HCT116 (cell line): ENCODE results near the gene XYLT1. TPM values are rescaled to one million over a fixed set of nuclear protein-coding genes. Genes with fewer than 3 reads are reported as not detected.

Source experiments
- ATAC-seq: fragments of 200-7000 bp; cut with Tn5 transposase; 2 replicates; pipeline ENCODE4 v1.9.1; 2020; ENCODE audit warnings: mild to moderate bottlenecking, moderate library complexity
- BruUV-seq: library from RNA; stranded (reverse); fragments of 400-500 nt; replicated peaks from 2 replicates; lab custom pipeline; 2021; lab: Mats Ljungman, UMichigan
- CTCF ChIA-PET: fragments of 300-600 bp; sonication (Branson Sonifier 250); formaldehyde crosslinking; loops from one replicate; lab custom pipeline; 2021; ENCODE audit warnings: antibody characterized with exemption; lab: Charles Lee
- POLR2A ChIA-PET: fragments of 300-600, 350-600 bp; sonication (Branson Sonifier 250); formaldehyde crosslinking; loops from one replicate; lab custom pipeline; 2021; ENCODE audit warnings: antibody characterized with exemption; lab: Charles Lee
- RAD21 ChIA-PET, 2 experiments: fragments of 300-600 bp; sonication (Branson Sonifier 250); formaldehyde crosslinking; loops; one replicate each; lab custom pipeline; 2023; ENCODE audit warnings: low total read pairs in 2 of 2; ENCODE audit not compliant: uncharacterized antibody in 2 of 2, unreplicated experiment in 2 of 2, low non-redundant PET in 1 of 2; lab: Charles Lee
- DNase-seq: peaks from one replicate; pipeline ENCODE4 v3.0.0-alpha.2; 2010; ENCODE audit warnings: low read depth, low spot score
- H2AFZ ChIP-seq: fragments of 200-600 bp; shearing (Covaris generic), sonication (generic); 2 replicates; pipeline ENCODE4 v1.6.1; 2017; ENCODE audit warnings: low read depth, mixed run types, mixed read lengths, antibody characterized with exemption, low read length; ENCODE audit not compliant: poor library complexity, severe bottlenecking
- H3K27ac ChIP-seq: 2 replicates; pipeline ENCODE4 v1.5.1; 2012; ENCODE audit warnings: low read depth, low read length
- H3K27me3 ChIP-seq: fragments of 200-600 bp; sonication (generic); 2 replicates; pipeline ENCODE4 v1.6.1; 2016; ENCODE audit warnings: mixed run types, low read length, mixed read lengths; ENCODE audit not compliant: insufficient read depth
- H3K36me3 ChIP-seq, 2 experiments: fragments of 200-500 bp in 1 of 2; fragments of 200-600 bp in 1 of 2; sonication (Bioruptor generic) in 1 of 2; sonication (generic) in 1 of 2; 2 replicates each; pipeline versions ENCODE4 v1.5.1 to v1.6.1; 2014 to 2016; ENCODE audit warnings: low read length in 2 of 2, inconsistent platforms in 1 of 2, mixed read lengths in 1 of 2, mixed run types in 1 of 2; ENCODE audit not compliant: insufficient read depth in 2 of 2, control insufficient read depth in 1 of 2
- H3K4me1 ChIP-seq, 2 experiments: fragments of 200-600 bp in 1 of 2; sonication (generic) in 1 of 2; 2 replicates each; pipeline versions ENCODE4 v1.5.1 to v1.6.1; 2012 to 2017; ENCODE audit warnings: low read length in 2 of 2, inconsistent platforms in 1 of 2, mild to moderate bottlenecking in 1 of 2, mixed read lengths in 1 of 2, mixed run types in 1 of 2, moderate library complexity in 1 of 2; ENCODE audit not compliant: insufficient read depth in 2 of 2, control insufficient read depth in 1 of 2
- H3K4me2 ChIP-seq: fragments of 200-600 bp; sonication (generic); 2 replicates; pipeline ENCODE4 v1.6.1; 2017; ENCODE audit warnings: mixed run types, low read length, mixed read lengths
- H3K4me3 ChIP-seq, 2 experiments: fragments of 200-600 bp in 1 of 2; sonication (generic) in 1 of 2; replicated peaks in 1 of 2; 2 replicates each; pipeline ENCODE4 v1.5.1; 2011 to 2016; ENCODE audit warnings: low read length in 2 of 2, control low read depth in 1 of 2, low read depth in 1 of 2, mild to moderate bottlenecking in 1 of 2, mixed read lengths in 1 of 2, mixed run types in 1 of 2
- H3K79me2 ChIP-seq: fragments of 200-600 bp; sonication (generic); 2 replicates; pipeline ENCODE4 v1.6.1; 2017; ENCODE audit warnings: mild to moderate bottlenecking, mixed run types, low read length, moderate library complexity, mixed read lengths; ENCODE audit not compliant: insufficient read depth
- H3K9ac ChIP-seq: fragments of 200-600 bp; sonication (generic); 2 replicates; pipeline ENCODE4 v1.6.1; 2016; ENCODE audit warnings: low read length, mixed read lengths
- H3K9me2 ChIP-seq: fragments of 200-600 bp; sonication (generic), shearing (Covaris generic); 2 replicates; pipeline ENCODE4 v1.6.1; 2017; ENCODE audit warnings: mixed run types, mild to moderate bottlenecking, moderate library complexity; ENCODE audit not compliant: insufficient read depth
- H3K9me3 ChIP-seq, 2 experiments: fragments of 200-500 bp in 1 of 2; fragments of 200-600 bp in 1 of 2; sonication (Bioruptor generic) in 1 of 2; sonication (generic) in 1 of 2; 2 replicates each; pipeline ENCODE4 v1.6.1; 2014 to 2017; ENCODE audit warnings: low read length in 2 of 2, mixed read lengths in 2 of 2, inconsistent platforms in 1 of 2, low read depth in 1 of 2, mild to moderate bottlenecking in 1 of 2, mixed run types in 1 of 2, moderate library complexity in 1 of 2; ENCODE audit not compliant: control insufficient read depth in 1 of 2, insufficient read depth in 1 of 2
- H4K20me1 ChIP-seq: fragments of 200-600 bp; sonication (generic), shearing (Covaris generic); 2 replicates; pipeline ENCODE4 v1.6.1; 2017; ENCODE audit warnings: mixed run types, mild to moderate bottlenecking, moderate library complexity; ENCODE audit not compliant: insufficient read depth
- CBX3 ChIP-seq: IDR thresholded peaks from 2 replicates; pipeline ENCODE4 v1.6.1; 2012; ENCODE audit warnings: low read depth
- EZH2 ChIP-seq: fragments of 200-600 bp; sonication (generic); IDR thresholded peaks from 2 replicates; pipeline ENCODE4 v1.6.1; 2017; ENCODE audit warnings: antibody characterized with exemption, mixed run types
- FOSL1 ChIP-seq: IDR thresholded peaks from 2 replicates; pipeline ENCODE4 v1.6.1; 2012; ENCODE audit warnings: low read depth
- JUND ChIP-seq: IDR thresholded peaks from 2 replicates; pipeline ENCODE4 v1.6.1; 2012
- MAX ChIP-seq: IDR thresholded peaks from 2 replicates; pipeline ENCODE4 v1.6.1; 2012
- POLR2A ChIP-seq: IDR thresholded peaks from 2 replicates; pipeline ENCODE4 v1.7.0; 2011; ENCODE audit warnings: borderline replicate concordance; ENCODE audit not compliant: insufficient read depth, insufficient read length; ENCODE audit errors: extremely low read depth
- RAD21 ChIP-seq: IDR thresholded peaks from 2 replicates; pipeline ENCODE4 v1.6.1; 2012; ENCODE audit warnings: low read depth, mild to moderate bottlenecking
- REST ChIP-seq: IDR thresholded peaks from 2 replicates; pipeline ENCODE4 v1.6.1; 2012; ENCODE audit warnings: low read depth
- SIN3A ChIP-seq: IDR thresholded peaks from 2 replicates; pipeline ENCODE4 v1.6.1; 2012; ENCODE audit warnings: low read depth
- SP1 ChIP-seq: IDR thresholded peaks from 2 replicates; pipeline ENCODE4 v1.6.1; 2012; ENCODE audit warnings: low read depth
- SRF ChIP-seq: IDR thresholded peaks from 2 replicates; pipeline ENCODE4 v1.6.1; 2012; ENCODE audit warnings: low read depth
- TCF7L2 ChIP-seq: IDR thresholded peaks from 2 replicates; pipeline ENCODE4 v1.7.0; 2011; ENCODE audit warnings: borderline replicate concordance, inconsistent platforms; ENCODE audit not compliant: insufficient read depth, insufficient read length; ENCODE audit errors: extremely low read depth
- ZBTB33 ChIP-seq: IDR thresholded peaks from 2 replicates; pipeline ENCODE4 v1.6.1; 2011; ENCODE audit warnings: mild to moderate bottlenecking, low read length, moderate library complexity; ENCODE audit not compliant: insufficient replicate concordance; ENCODE audit errors: extremely low read depth
- ZNF274 ChIP-seq: fragments of 200-500 bp; sonication (Bioruptor generic); IDR thresholded peaks from 2 replicates; pipeline ENCODE4 v1.6.1; 2014; ENCODE audit warnings: mild to moderate bottlenecking, low read depth, low read length, inconsistent platforms
- intact Hi-C: fragments of 100-400 bp; cut with micrococcal nuclease; formaldehyde crosslinking; loops from 2 replicates; pipeline ENCODE4 v1.10.0; 2022
- total RNA-seq: library from RNA; stranded (reverse); gene quantifications from one replicate; pipeline ENCODE4 v1.2.1, GENCODE V29; 2021; ENCODE audit not compliant: unreplicated experiment

XYLT1 gene
- total RNA-seq, 1 experiment from 2014 or later: 4.5 TPM

- no TSS peak for BruUV-seq
- ATAC-seq: no peak
- H3K27me3 ChIP-seq: peaks cover 3% of the 10 kb centered on the region; the same call in 1 of the 2 replicates
- no peak for TF ChIP-seq RAD21
- no peak for TF ChIP-seq POLR2A
- no peak for TF ChIP-seq EZH2
- no peak for TF ChIP-seq REST
- no peak for TF ChIP-seq ZNF274
- no peak for TF ChIP-seq MAX
- no peak for TF ChIP-seq SIN3A
- no peak for TF ChIP-seq TCF7L2
- no peak for TF ChIP-seq FOSL1
- no peak for TF ChIP-seq JUND
- TF ChIP-seq SP1: no peak
- no peak for TF ChIP-seq CBX3
- TF ChIP-seq SRF: no peak
- no peak for TF ChIP-seq ZBTB33
- TF ChIP-seq, all 23 proteins: peak for 0
- Histone ChIP-seq H3K36me3 (no peaks in the 10 kb centered on the region), H2AFZ (no peak overlapping the region), H3K9me3 (no peaks in the 10 kb centered on the region), H3K4me1 (peaks cover 26 to 40% of the 10 kb centered on the region in 2 experiments), H3K27ac (no peak overlapping the region), H3K9me2 (no peaks in the 10 kb centered on the region), H3K79me2 (no peaks in the 10 kb centered on the region), H3K4me2 (no peak overlapping the region), H3K9ac (no peak overlapping the region), H4K20me1 (no peaks in the 10 kb centered on the region), H3K4me3 (no peak overlapping the region)
- RAD21 ChIA-PET: interaction anchor here (0.5 to 1.2 kb wide), 2 partner anchors 57 to 191 kb away, joined by 3 read pairs; no protein-coding TSS in a partner anchor
- POLR2A ChIA-PET: no interaction called here
- intact Hi-C loops: loop anchor here (5.0 kb wide), 1 partner anchor 191 kb away; no protein-coding TSS in a partner anchor
- DNase-seq: no peak
- CTCF ChIA-PET: no interaction called here
Observed at GRCh38 chr16:17276610-17277009, 194.2 kb downstream of the XYLT1 start.
